Muscle layer of colon (tissue), 2 donors: ENCODE measurements around the gene PCBP3.
"Not testable (repeated sequence)": the region's sequence is repeated elsewhere in the genome, so short reads cannot be mapped to it uniquely, and the experiment has no call there.

ENCODE experiments used
- H3K27ac ChIP-seq: one replicate; pipeline ENCODE4 v1.7.0; 2013; ENCODE audit warnings: low read depth, mild to moderate bottlenecking, low read length, moderate library complexity
- H3K27me3 ChIP-seq, 2 donors: one replicate each; pipeline ENCODE4 v1.7.0; 2013; ENCODE audit warnings: low read length in 2 of 2, mild to moderate bottlenecking in 2 of 2; ENCODE audit not compliant: insufficient read depth in 2 of 2, control insufficient read depth in 1 of 2
- H3K36me3 ChIP-seq: one replicate; pipeline ENCODE4 v1.7.0; 2013; ENCODE audit warnings: mild to moderate bottlenecking, low read length; ENCODE audit not compliant: insufficient read depth
- H3K4me1 ChIP-seq: one replicate; pipeline ENCODE4 v1.7.0; 2013; ENCODE audit warnings: mild to moderate bottlenecking, low read length; ENCODE audit not compliant: insufficient read depth
- H3K4me3 ChIP-seq, 2 donors: one replicate each; pipeline ENCODE4 v1.7.0; 2013; ENCODE audit warnings: low read length in 2 of 2, low read depth in 1 of 2, mild to moderate bottlenecking in 1 of 2, moderate library complexity in 1 of 2
- H3K9ac ChIP-seq: one replicate; pipeline ENCODE4 v1.7.0; 2013; ENCODE audit warnings: low read length
- H3K9me3 ChIP-seq: one replicate; pipeline ENCODE4 v1.7.0; 2013; ENCODE audit warnings: mild to moderate bottlenecking, low read length
- donor health status: abdominal sarcoma.
- donor health status: Adenocarcinoma of cecum.

PCBP3 gene

GRCh38 chr21:45815781-45816180 is 172.3 kb downstream of the PCBP3 start:
- H3K4me1 ChIP-seq, H3K9ac ChIP-seq, H3K9me3 ChIP-seq, H3K27me3 ChIP-seq, H3K4me3 ChIP-seq, H3K36me3 ChIP-seq, H3K27ac ChIP-seq: not testable (repeated sequence)

GRCh38 chr21:45816794-45817193 is 173.3 kb downstream of the PCBP3 start:
- peaks cover 0 to 6% of the 10 kb centered on the region in 2 donors for H3K27me3 ChIP-seq
- no peaks in the 10 kb centered on the region for H3K9me3 ChIP-seq
- H3K36me3 ChIP-seq, result no peaks in the 10 kb centered on the region
- H3K27ac ChIP-seq, result no peak overlapping the region
- no peak overlapping the region for H3K9ac ChIP-seq
- peaks cover 6% of the 10 kb centered on the region for H3K4me1 ChIP-seq
- no peak overlapping the region for H3K4me3 ChIP-seq

GRCh38 chr21:45817345-45817744 is 173.8 kb downstream of the PCBP3 start:
- Histone ChIP-seq H3K9me3 (no peaks in the 10 kb centered on the region), H3K36me3 (no peaks in the 10 kb centered on the region), H3K9ac (no peak overlapping the region), H3K27me3 (peaks cover 0 to 6% of the 10 kb centered on the region in 2 donors), H3K4me3 (no peak overlapping the region), H3K27ac (no peak overlapping the region), H3K4me1 (peaks cover 6% of the 10 kb centered on the region)

GRCh38 chr21:45818276-45818903 is 174.9 kb downstream of the PCBP3 start:
- Histone ChIP-seq H3K27me3 (peaks cover 0 to 6% of the 10 kb centered on the region in 2 donors), H3K4me1 (peaks cover 6% of the 10 kb centered on the region), H3K4me3 (no peak overlapping the region)

GRCh38 chr21:45818904-45819285 is 175.4 kb downstream of the PCBP3 start:
- H3K9ac ChIP-seq, result no peak overlapping the region
- H3K27me3 ChIP-seq, result peaks cover 0 to 6% of the 10 kb centered on the region in 2 donors
- no peaks in the 10 kb centered on the region for H3K36me3 ChIP-seq
- H3K9me3 ChIP-seq, result no peaks in the 10 kb centered on the region
- peaks cover 6% of the 10 kb centered on the region for H3K4me1 ChIP-seq
- no peak overlapping the region for H3K4me3 ChIP-seq
- H3K27ac ChIP-seq, result no peak overlapping the region

More at GRCh38 chr21:45818276-45818903, 174.9 kb downstream of the PCBP3 start:
- Histone ChIP-seq H3K36me3 (no peaks in the 10 kb centered on the region), H3K27ac (no peak overlapping the region), H3K9me3 (no peaks in the 10 kb centered on the region), H3K9ac (no peak overlapping the region)

GRCh38 chr21:45819478-45820170 is 176.1 kb downstream of the PCBP3 start:
- Histone ChIP-seq H3K4me1 (peaks cover 6% of the 10 kb centered on the region), H3K9me3 (no peaks in the 10 kb centered on the region), H3K36me3 (no peaks in the 10 kb centered on the region), H3K27me3 (peaks cover 0 to 6% of the 10 kb centered on the region in 2 donors), H3K9ac (no peak overlapping the region), H3K4me3 (no peak overlapping the region), H3K27ac (no peak overlapping the region)

GRCh38 chr21:45820171-45821091 is 176.9 kb downstream of the PCBP3 start:
- Histone ChIP-seq H3K27me3 (peaks cover 0 to 6% of the 10 kb centered on the region in 2 donors), H3K27ac (no peak overlapping the region), H3K4me3 (no peak overlapping the region), H3K9ac (no peak overlapping the region), H3K36me3 (no peaks in the 10 kb centered on the region), H3K9me3 (no peaks in the 10 kb centered on the region), H3K4me1 (peaks cover 6% of the 10 kb centered on the region)

GRCh38 chr21:45821315-45821962 is 177.9 kb downstream of the PCBP3 start:
- no peaks in the 10 kb centered on the region for H3K9me3 ChIP-seq
- H3K27ac ChIP-seq, result no peak overlapping the region
- H3K4me3 ChIP-seq, result no peak overlapping the region
- peaks cover 0 to 6% of the 10 kb centered on the region in 2 donors for H3K27me3 ChIP-seq
- peaks cover 6% of the 10 kb centered on the region for H3K4me1 ChIP-seq
- H3K9ac ChIP-seq, result no peak overlapping the region
- H3K36me3 ChIP-seq, result no peaks in the 10 kb centered on the region

- Histone ChIP-seq H3K27ac (no peak overlapping the region), H3K27me3 (peaks cover 0 to 6% of the 10 kb centered on the region in 2 donors), H3K4me1 (peaks cover 6% of the 10 kb centered on the region), H3K9me3 (no peaks in the 10 kb centered on the region), H3K36me3 (no peaks in the 10 kb centered on the region), H3K9ac (no peak overlapping the region), H3K4me3 (no peak overlapping the region)
Observed at GRCh38 chr21:45821998-45822397, 178.5 kb downstream of the PCBP3 start.

GRCh38 chr21:45822429-45823099 is 179.0 kb downstream of the PCBP3 start:
- Histone ChIP-seq H3K4me1 (peaks cover 6% of the 10 kb centered on the region), H3K9ac (no peak overlapping the region), H3K9me3 (no peaks in the 10 kb centered on the region), H3K27ac (no peak overlapping the region), H3K27me3 (peaks cover 0 to 6% of the 10 kb centered on the region in 2 donors), H3K4me3 (no peak overlapping the region), H3K36me3 (no peaks in the 10 kb centered on the region)
